ENCODE data around the gene TMTC2.

The TMTC2 gene

DNA sequence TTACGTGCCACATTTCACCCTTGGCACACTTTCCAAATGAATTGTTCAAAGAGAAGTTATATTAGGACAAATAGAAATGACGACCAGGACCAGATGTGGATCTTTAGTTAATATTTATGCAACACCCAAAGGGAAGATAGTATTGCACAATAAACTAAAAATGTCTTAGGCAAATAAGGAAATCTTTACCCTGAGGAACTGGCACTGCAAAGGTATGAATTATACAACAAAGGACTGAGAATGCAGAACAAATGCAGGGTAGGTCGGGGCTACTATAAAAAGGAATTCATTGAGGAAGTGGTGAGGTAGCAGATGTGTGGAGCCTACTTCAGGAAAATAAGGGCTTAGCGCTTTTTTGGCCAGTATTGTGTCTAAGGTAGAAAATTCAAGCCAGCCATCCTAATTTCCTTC is 3.9 kb upstream of the TMTC2 start:
- no peak for DNase-seq

DNA sequence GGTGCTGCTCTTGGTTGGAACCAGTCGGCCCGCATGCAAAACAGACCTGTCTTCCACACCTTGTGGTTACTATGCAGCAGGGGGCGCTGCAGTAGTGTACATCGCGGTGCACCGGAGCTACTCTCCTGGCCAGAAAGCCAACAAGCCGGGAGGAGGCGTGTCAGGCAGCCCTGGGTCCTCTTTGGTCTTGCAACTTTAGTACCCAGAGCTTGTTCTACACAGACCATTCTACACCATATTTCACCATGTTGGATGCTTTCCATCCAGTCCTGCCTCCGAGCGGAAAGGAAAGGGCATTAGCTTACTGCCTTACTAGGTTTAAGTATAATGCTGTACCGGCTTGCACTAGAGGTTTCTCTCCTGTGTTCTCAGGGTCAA is 927 bp upstream of the TMTC2 start:
- DNase-seq, result peak; percentile 59

GRCh38 chr12:82687021-82688011 is 610 bp downstream of the TMTC2 start:
- peak; percentile 33 for DNase-seq

DNA sequence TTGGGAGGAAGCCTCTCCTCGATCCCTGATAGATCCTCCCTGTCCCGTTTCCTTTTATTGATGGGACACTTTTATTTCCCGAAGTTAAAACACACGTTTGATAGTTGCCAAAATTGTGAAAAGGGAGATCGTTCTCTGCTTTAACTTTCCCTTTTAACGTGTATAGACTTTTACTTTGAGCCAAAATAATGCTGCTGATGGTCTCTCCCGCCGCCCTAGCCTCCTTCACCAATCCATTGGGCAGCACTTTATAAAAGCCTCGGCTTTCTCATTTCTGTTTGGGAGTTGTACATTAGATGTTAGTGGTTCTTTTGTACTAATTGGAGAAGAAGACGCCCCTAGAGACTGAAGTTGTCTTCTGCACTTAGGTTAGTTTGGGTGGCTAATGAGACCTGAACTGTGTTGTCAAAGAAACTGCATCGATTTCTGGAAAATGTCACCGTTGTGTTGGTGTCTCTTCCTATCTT is 1.4 kb downstream of the TMTC2 start:
- DNase-seq, result no peak

GRCh38 chr12:82688596-82688995 is 1.9 kb downstream of the TMTC2 start:
- no peak for DNase-seq

GRCh38 chr12:82690006-82690405 is 3.3 kb downstream of the TMTC2 start:
- no peak for DNase-seq

- DNase-seq, result no peak
Measured at GRCh38 chr12:82691513-82691912, 4.8 kb downstream of the TMTC2 start.

DNA sequence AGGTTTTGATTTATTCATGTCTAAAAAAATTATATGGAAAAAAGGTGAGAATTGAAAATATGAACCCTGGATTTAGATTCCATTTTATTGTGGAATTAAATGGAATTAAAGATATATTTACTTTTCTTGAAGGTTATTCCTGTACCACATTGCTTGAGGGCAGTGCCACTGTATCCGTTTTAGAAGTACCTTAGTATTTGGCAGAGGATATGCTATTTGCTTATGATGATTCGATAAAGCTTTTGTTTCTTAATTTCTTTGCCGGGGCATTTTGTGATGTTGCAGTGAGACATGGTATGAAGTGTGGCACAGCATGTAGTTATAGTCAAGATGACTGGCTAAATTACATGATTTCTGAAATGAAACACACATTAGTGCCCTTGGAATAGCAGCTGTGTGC is 7.6 kb downstream of the TMTC2 start:
- DNase-seq, result no peak

- DNase-seq, result no peak
Measured at GRCh38 chr12:82694970-82695369, 8.3 kb downstream of the TMTC2 start.

- no peak for DNase-seq
Measured at GRCh38 chr12:82695531-82695930, 8.8 kb downstream of the TMTC2 start.

- no peak for DNase-seq
Measured at GRCh38 chr12:82696543-82696942, 9.8 kb downstream of the TMTC2 start.

- no peak for DNase-seq
Measured at GRCh38 chr12:82698708-82699564, 12.2 kb downstream of the TMTC2 start.

DNA sequence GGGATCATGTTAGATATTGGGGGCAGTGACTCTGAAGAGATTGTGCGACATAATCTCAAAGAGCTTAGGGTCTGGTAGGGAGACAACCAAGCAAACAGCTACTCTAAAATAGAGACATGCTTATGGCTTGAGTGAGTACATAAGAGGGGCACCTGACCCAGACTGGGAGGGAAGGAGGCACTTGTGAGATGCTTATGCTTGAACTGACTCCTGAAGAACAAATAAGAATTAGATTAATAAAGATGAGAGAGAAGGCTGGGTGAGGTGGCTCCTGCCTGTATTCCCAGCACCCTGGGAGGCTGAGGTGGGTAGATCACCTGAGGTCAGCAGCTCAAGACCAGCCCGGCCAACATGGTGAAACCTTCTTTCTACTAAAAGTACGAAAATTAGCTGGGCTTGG is 19.1 kb downstream of the TMTC2 start:
- DNase-seq, result no peak

DNA sequence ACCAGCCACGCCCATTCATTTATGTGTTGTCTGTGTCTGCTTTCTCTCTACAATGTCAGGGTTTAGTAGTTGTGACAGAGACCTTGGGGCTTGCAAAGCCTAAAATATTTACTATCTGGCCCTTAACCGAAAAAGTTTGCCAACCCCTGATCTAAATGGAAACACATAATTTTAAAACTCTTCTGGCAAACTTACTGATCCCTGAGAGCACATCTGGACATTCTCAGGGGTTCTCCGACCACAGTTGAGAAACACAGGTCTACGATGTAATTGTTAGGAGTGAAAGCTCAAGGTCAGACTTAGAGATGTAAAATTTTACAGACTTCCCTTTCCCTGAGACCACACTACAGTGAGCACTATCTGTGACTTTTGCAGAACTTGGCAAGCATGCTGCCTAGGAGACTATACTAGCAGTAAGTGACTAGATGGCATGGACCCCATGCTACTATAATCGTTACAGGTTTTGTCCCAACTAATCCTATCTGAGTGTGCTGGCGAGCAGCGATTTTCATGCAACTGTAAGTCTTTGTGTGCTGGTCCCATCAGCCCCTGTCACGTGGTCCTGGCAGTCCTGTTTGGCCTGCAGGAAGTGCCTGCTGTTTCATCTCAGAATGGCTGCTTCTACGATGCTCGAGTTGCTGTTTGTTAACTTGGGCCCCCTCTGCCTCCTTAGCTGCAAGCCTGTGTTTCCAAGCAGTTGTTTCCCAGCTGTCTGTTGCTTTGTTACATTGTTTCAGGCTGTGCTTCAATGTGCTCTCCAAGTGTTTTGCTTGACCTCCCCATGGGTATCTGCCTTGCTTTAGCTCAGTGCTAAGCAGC is 21.6 kb downstream of the TMTC2 start:
- DNase-seq, result no peak

- DNase-seq, result no peak
Measured at GRCh38 chr12:82709794-82710355, 23.2 kb downstream of the TMTC2 start.

DNA sequence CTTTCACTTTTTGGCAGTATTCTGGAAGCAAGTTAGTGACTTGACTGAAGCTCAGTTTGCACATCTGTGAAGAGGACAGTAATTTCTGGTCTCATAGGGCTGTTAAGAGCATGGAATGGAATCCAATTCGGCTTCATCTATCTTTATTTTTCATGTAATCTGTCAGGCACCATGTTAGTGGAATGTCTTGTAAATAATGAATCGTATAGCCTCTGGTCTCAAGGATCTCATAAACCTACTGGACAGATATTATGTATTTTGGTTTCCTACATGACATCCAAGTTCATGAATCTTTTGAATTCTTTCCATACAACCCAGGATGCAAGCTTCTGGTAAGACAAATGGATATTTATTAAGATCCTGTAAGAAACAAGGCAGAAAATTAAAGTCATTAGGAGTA is 24.0 kb downstream of the TMTC2 start:
- DNase-seq, result no peak

GRCh38 chr12:82714427-82714826 is 27.7 kb downstream of the TMTC2 start:
- DNase-seq, result no peak

GRCh38 chr12:82721726-82722125 is 35.0 kb downstream of the TMTC2 start:
- DNase-seq, result no peak

DNA sequence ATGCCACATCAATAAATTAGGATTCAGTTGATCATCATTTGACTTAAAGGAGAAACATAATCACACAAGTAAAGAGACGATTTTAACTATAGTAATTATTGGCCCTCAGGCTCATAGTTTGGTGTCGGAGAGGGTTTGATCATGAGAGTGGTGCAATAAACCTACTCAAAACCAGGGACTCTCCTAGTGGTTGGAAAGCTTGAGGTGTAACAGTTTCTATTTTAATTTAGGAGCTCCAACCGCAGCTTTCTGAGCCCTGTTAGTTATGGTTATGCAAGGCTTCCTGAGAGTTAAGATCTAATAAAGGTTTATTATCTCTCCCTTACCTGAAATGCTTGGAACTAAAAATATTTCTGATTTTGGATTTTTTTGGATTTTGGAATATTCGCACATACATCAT is 36.4 kb downstream of the TMTC2 start:
- no peak for DNase-seq

DNA sequence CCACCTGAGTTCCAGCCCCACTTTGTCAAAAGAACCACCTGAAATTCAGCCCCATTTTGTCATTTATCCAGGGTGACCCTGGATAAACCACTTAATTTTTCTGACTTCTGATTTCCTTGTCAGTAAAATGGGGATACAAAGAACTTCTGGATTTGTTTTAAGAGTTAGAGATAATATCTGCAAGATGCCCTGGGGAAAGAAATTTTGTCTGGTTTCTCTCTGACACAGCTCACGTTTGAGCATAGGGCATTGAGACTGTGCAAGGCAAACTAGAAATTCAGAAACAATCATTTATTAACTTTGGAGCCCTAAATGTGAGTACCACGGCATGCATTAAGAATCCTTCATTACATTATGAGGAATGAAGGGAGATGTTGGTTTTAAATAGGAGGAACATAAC is 37.2 kb downstream of the TMTC2 start:
- no peak for DNase-seq

DNA sequence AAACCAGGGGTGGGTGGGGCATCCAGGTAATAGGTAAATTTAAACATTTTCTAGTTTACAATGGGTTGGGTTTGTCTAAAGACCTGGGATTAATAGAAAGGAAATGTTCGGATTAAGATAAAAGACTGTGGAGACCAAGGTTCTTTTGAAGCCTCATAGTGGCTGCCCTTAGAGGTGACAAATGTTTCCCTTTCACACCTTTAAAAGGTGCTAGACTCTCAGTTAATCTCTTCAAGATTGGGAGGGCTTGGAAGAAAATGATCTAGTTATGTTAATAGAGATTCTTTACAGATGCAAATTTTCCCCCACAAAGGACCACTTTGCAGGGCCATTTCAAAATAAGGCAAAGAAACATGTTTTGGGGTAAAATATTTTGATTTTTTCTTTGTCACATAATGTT is 39.0 kb downstream of the TMTC2 start:
- DNase-seq, result no peak

DNA sequence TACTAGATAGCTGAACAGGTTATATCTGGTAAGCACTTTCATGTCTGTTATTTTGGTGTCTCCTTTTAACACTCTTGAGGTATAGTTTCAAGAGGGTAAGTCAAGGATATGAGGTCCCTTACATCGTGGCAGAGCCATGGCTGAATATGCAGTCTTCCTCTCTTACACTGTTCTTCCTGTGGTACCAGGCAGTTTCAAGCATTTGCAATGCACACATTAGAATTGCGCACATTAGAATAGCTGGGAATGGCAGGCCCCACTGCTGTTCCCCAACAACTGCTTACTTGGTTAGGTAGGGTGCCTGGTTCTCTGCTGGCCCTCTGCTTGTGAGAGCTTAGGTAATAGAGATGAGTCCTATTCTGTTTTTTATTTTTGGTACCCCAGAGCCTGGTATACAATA is 41.2 kb downstream of the TMTC2 start:
- DNase-seq, result no peak

DNA sequence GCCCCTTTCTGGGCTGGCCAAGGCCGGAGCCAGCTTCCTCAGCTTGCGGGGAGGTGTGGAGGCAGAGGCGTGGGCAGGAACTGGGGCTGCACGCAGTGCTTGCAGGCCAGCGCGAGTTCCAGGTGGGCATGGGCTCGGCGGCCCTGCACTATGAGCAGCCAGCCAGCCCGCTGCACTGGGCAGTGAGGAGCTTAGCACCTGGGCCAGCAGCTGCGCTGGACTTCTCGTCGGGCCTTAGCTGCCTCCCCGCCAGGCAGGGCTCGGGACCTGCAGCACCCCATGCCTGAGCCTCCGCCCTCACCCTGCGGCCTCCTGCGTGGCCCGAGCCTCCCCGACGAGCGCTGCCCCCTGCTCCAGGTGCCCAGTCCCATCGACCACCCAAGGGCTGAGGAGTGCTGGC is 42.0 kb downstream of the TMTC2 start:
- DNase-seq, result no peak
